ENCODE measurements around the gene MILR1. TPM values are rescaled to one million over a fixed set of nuclear protein-coding genes. Genes with fewer than 3 reads are reported as not detected.
"Not testable (repeated sequence)": the region's sequence is repeated elsewhere in the genome, so short reads cannot be mapped to it uniquely, and the experiment has no call there.

The MILR1 gene
- total and polyA plus RNA-seq, 7 experiments from 2014 or later, result 1.1 to 17.9 (median 1.6) TPM; not detected in 2

DNA sequence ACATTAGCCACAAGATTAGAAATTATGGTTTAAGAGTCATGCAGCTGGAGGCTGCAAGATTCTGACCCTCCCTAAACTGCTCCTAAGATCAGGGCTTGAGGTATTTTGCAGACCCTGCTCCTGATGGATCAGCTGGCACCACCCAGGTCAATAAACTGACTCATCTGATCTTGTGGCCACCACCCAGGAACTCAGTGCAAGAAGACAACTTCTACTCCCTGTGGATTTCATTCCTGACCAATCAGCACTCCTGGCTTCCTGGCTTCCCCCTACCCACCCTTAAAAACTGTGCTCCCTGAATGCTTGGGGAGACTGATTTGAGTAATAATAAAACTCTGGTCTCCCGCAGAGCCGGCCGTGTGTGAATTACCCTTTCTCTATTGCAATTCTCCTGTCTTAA, 25.0 kb upstream of the MILR1 start:
- POLR2A ChIA-PET, result interaction anchor here (1.1 kb wide), 1 partner anchor 84 kb away, joined by 4 read pairs; no protein-coding TSS in a partner anchor

DNA sequence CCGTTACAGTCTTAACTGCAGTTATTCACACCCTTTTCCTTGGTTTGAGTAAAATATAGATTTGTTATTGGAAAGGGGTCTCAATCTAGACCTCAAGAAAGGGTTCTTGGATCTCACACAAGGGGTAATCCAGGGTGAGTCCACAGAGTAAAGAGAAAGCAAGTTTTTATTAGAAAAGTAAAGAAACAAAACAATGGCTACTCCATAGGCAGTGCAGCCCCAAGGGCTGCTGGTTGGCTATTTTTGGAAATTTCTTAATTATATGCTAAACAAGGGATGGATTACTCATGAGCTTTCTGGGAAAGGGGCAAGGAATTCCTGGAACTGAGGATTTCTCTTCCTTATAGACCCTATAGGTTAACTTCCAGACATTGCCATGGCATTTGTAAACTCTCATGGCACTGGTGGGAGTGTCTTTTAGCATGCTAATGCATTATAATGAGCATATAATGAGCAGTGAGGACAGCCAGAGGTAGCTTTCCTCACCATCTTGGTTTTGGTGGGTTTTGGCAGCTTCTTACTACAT, 24.5 kb upstream of the MILR1 start:
- no peaks in the 10 kb centered on the region for H3K4me1 ChIP-seq (ENCODE audit: control insufficient read depth in 2 of 2, insufficient read depth in 2 of 2, low read length in 2 of 2)
- no peak overlapping the region for H3K4me3 ChIP-seq (ENCODE audit: low read length)
- H3K9me3 ChIP-seq (ENCODE audit: control insufficient read depth in 2 of 3, low read length in 3 of 3), result no peaks in the 10 kb centered on the region
- H3K36me3 Mint-ChIP-seq, result no peaks in the 10 kb centered on the region
- H3K4me3 Mint-ChIP-seq, result no peak overlapping the region
- H3K27ac ChIP-seq (ENCODE audit: low read depth, low read length), result no peak overlapping the region
- H3K9me3 Mint-ChIP-seq, result no peaks in the 10 kb centered on the region
- ChIA-PET POLR2A (interaction anchor here (1.2 to 1.8 kb wide), 2 partner anchors 16 to 81 kb away, joined by 3 to 7 read pairs; partner anchors contain the start of gene DDX5), CTCF (interaction anchor here (1.9 kb wide), 1 partner anchor 67 kb away, joined by 6 read pairs; no protein-coding TSS in a partner anchor)
- DNase-seq, result no peak
- H3K27me3 ChIP-seq (ENCODE audit: control insufficient read depth in 2 of 2, insufficient read depth in 2 of 2, low read length in 2 of 2), result peaks cover 0 to 3% of the 10 kb centered on the region in 2 donors
- H3K27me3 Mint-ChIP-seq, result peaks cover 0 to 25% (median 0%) of the 10 kb centered on the region in 5 donors
- intact Hi-C loops (cut with micrococcal nuclease), result loop anchor here in 1 of 2 donors (1.0 to 5.0 kb wide), 2 partner anchors 67 to 178 kb away; no protein-coding TSS in a partner anchor
- H3K36me3 ChIP-seq (ENCODE audit: control insufficient read depth in 2 of 3, insufficient read depth in 3 of 3, low read length in 3 of 3), result no peaks in the 10 kb centered on the region
- ATAC-seq, result no peak
- H3K27ac Mint-ChIP-seq, result no peak overlapping the region
- H3K4me1 Mint-ChIP-seq, result peaks cover 0 to 6% (median 0%) of the 10 kb centered on the region in 7 donors

More for the DNA sequence above, 25.0 kb upstream of the MILR1 start:
- CTCF ChIA-PET, result interaction anchor here (1.9 kb wide), 1 partner anchor 67 kb away, joined by 6 read pairs; no protein-coding TSS in a partner anchor
- H3K9me3 ChIP-seq (ENCODE audit: control insufficient read depth in 2 of 3, low read length in 3 of 3), result no peaks in the 10 kb centered on the region
- H3K4me3 ChIP-seq (ENCODE audit: low read length), result no peak overlapping the region
- Mint-ChIP-seq H3K4me3 (no peak overlapping the region), H3K9me3 (no peaks in the 10 kb centered on the region), H3K36me3 (no peaks in the 10 kb centered on the region), H3K27me3 (peaks cover 0 to 25% (median 0%) of the 10 kb centered on the region in 5 donors), H3K27ac (no peak overlapping the region), H3K4me1 (peaks cover 0 to 7% (median 0%) of the 10 kb centered on the region in 7 donors)
- H3K36me3 ChIP-seq (ENCODE audit: control insufficient read depth in 2 of 3, insufficient read depth in 3 of 3, low read length in 3 of 3), result no peaks in the 10 kb centered on the region
- H3K4me1 ChIP-seq (ENCODE audit: control insufficient read depth in 2 of 2, insufficient read depth in 2 of 2, low read length in 2 of 2), result no peaks in the 10 kb centered on the region
- intact Hi-C loops (cut with micrococcal nuclease), result loop anchor here in 1 of 2 donors (1.0 to 5.0 kb wide), 2 partner anchors 67 to 178 kb away; no protein-coding TSS in a partner anchor
- no peak overlapping the region for H3K27ac ChIP-seq (ENCODE audit: low read depth, low read length)
- H3K27me3 ChIP-seq (ENCODE audit: control insufficient read depth in 2 of 2, insufficient read depth in 2 of 2, low read length in 2 of 2), result peaks cover 0 to 3% of the 10 kb centered on the region in 2 donors
- DNase-seq (no peak), ATAC-seq (no peak)

DNA sequence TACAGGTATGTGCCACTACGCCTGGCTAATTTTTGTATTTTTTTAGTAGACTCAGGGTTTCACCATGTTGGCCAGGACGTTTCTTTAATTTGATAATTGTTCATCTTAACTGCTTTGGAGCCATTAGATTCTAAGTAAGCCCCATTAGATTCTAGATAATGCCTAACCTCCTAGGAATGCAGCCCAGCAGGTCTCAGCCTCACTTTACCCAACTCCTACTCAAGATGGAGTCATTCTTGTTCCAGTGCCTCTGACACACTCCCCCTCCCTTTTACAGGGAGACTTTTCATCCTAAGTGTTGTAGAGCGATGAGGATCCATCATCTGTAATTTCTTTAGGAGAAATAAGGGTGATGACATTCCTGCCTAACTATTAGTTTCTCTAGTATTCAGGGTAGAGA, 23.7 kb upstream of the MILR1 start:
- intact Hi-C loops (cut with micrococcal nuclease), result no loop called here
- Histone ChIP-seq H3K9me3 (ENCODE audit: control insufficient read depth in 2 of 3, low read length in 3 of 3) (no peaks in the 10 kb centered on the region), H3K4me1 (ENCODE audit: control insufficient read depth in 2 of 2, insufficient read depth in 2 of 2, low read length in 2 of 2) (no peaks in the 10 kb centered on the region), H3K27me3 (ENCODE audit: control insufficient read depth in 2 of 2, insufficient read depth in 2 of 2, low read length in 2 of 2) (peaks cover 0 to 3% of the 10 kb centered on the region in 2 donors), H3K36me3 (ENCODE audit: control insufficient read depth in 2 of 3, insufficient read depth in 3 of 3, low read length in 3 of 3) (no peaks in the 10 kb centered on the region), H3K27ac (ENCODE audit: low read depth, low read length) (no peak overlapping the region), H3K4me3 (ENCODE audit: low read length) (no peak overlapping the region)
- H3K4me3 Mint-ChIP-seq, result no peak overlapping the region
- no peaks in the 10 kb centered on the region for H3K9me3 Mint-ChIP-seq
- ATAC-seq (no peak), DNase-seq (no peak)
- H3K27me3 Mint-ChIP-seq, result peaks cover 0 to 25% (median 0%) of the 10 kb centered on the region in 5 donors
- H3K4me1 Mint-ChIP-seq, result peaks cover 0 to 6% (median 0%) of the 10 kb centered on the region in 7 donors
- CTCF ChIA-PET, result interaction anchor here (1.9 kb wide), 1 partner anchor 66 kb away, joined by 6 read pairs; no protein-coding TSS in a partner anchor
- no peaks in the 10 kb centered on the region for H3K36me3 Mint-ChIP-seq
- no peak overlapping the region for H3K27ac Mint-ChIP-seq
- POLR2A ChIA-PET, result interaction anchor here (0.7 to 1.8 kb wide), 3 partner anchors 15 to 81 kb away, joined by 3 to 7 read pairs (median 3); partner anchors contain the start of gene DDX5

DNA sequence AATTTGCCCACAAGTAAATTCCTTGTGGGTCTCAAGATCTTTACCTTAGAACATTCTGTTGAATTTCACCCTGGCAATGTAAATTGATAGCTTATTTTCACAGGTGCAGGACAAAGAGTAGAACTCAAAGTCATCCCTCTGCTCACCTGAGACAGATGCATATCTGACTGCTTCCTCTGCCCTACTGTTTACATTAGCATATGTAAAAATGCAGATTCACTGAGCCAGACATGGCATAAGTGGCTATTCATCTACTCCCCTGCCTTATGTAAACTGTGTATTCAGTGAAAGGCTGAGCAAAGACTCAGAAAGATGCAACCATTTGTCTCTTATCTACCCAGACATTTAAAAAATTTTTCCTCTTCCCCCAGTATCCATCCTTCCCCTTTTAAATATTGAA, 22.3 kb upstream of the MILR1 start:
- no peak overlapping the region for H3K27ac Mint-ChIP-seq
- no peaks in the 10 kb centered on the region for H3K9me3 Mint-ChIP-seq
- ChIA-PET CTCF (no interaction called here), POLR2A (interaction anchor here (0.7 to 1.3 kb wide), 3 partner anchors 53 to 223 kb away, joined by 3 to 5 read pairs (median 3); partner anchors contain the start of gene POLG2)
- H3K4me1 ChIP-seq (ENCODE audit: control insufficient read depth in 2 of 2, insufficient read depth in 2 of 2, low read length in 2 of 2), result no peaks in the 10 kb centered on the region
- no peaks in the 10 kb centered on the region for H3K36me3 ChIP-seq (ENCODE audit: control insufficient read depth in 2 of 3, insufficient read depth in 3 of 3, low read length in 3 of 3)
- H3K4me3 ChIP-seq (ENCODE audit: low read length), result no peak overlapping the region
- intact Hi-C loops (cut with micrococcal nuclease), result no loop called here
- no peak for ATAC-seq
- H3K27me3 Mint-ChIP-seq, result peaks cover 0 to 33% (median 0%) of the 10 kb centered on the region in 5 donors
- no peak for DNase-seq
- H3K36me3 Mint-ChIP-seq, result no peaks in the 10 kb centered on the region
- H3K4me1 Mint-ChIP-seq, result peaks cover 0 to 4% (median 0%) of the 10 kb centered on the region in 7 donors
- no peaks in the 10 kb centered on the region for H3K9me3 ChIP-seq (ENCODE audit: control insufficient read depth in 2 of 3, low read length in 3 of 3)
- H3K27me3 ChIP-seq (ENCODE audit: control insufficient read depth in 2 of 2, insufficient read depth in 2 of 2, low read length in 2 of 2), result peaks cover 0 to 3% of the 10 kb centered on the region in 2 donors
- no peak overlapping the region for H3K27ac ChIP-seq (ENCODE audit: low read depth, low read length)
- no peak overlapping the region for H3K4me3 Mint-ChIP-seq

DNA sequence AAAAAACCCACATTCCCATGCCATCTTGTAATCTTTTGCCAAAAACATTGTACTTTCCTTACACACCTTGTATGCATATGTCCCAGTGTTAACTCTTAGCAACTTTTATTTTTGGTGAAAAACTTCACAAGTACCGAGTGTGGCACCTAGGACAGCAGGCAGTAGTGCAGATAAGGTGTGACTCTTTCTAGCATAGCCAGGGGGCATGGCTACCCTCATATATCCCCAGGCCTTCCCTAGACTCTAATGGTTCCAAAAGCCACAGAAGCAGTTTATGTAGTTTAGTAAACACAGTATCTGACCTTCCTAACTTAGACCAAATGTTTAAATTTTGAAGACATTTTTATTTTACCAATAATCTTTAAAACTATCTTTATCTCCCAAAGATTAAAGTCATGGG, 20.5 kb upstream of the MILR1 start:
- no peak overlapping the region for H3K27ac ChIP-seq (ENCODE audit: low read depth, low read length)
- CTCF ChIA-PET, result interaction anchor here (1.0 to 1.4 kb wide), 2 partner anchors 9 to 63 kb away, joined by 4 to 6 read pairs; no protein-coding TSS in a partner anchor
- Mint-ChIP-seq H3K9me3 (no peaks in the 10 kb centered on the region), H3K4me1 (peaks cover 0 to 4% (median 0%) of the 10 kb centered on the region in 7 donors), H3K36me3 (no peaks in the 10 kb centered on the region), H3K4me3 (no peak overlapping the region), H3K27ac (no peak overlapping the region), H3K27me3 (peaks cover 0 to 37% (median 0%) of the 10 kb centered on the region in 5 donors)
- peaks cover 0 to 3% of the 10 kb centered on the region in 2 donors for H3K27me3 ChIP-seq (ENCODE audit: control insufficient read depth in 2 of 2, insufficient read depth in 2 of 2, low read length in 2 of 2)
- ATAC-seq (no peak), DNase-seq (no peak)
- H3K36me3 ChIP-seq (ENCODE audit: control insufficient read depth in 2 of 3, insufficient read depth in 3 of 3, low read length in 3 of 3), result no peaks in the 10 kb centered on the region
- POLR2A ChIA-PET, result interaction anchor here (0.7 to 1.4 kb wide), 4 partner anchors 70 to 80 kb away, joined by 3 to 4 read pairs (median 3); no protein-coding TSS in a partner anchor
- H3K9me3 ChIP-seq (ENCODE audit: control insufficient read depth in 2 of 3, low read length in 3 of 3), result no peaks in the 10 kb centered on the region
- H3K4me3 ChIP-seq (ENCODE audit: low read length), result no peak overlapping the region
- no peaks in the 10 kb centered on the region for H3K4me1 ChIP-seq (ENCODE audit: control insufficient read depth in 2 of 2, insufficient read depth in 2 of 2, low read length in 2 of 2)
- intact Hi-C loops (cut with micrococcal nuclease), result no loop called here

DNA sequence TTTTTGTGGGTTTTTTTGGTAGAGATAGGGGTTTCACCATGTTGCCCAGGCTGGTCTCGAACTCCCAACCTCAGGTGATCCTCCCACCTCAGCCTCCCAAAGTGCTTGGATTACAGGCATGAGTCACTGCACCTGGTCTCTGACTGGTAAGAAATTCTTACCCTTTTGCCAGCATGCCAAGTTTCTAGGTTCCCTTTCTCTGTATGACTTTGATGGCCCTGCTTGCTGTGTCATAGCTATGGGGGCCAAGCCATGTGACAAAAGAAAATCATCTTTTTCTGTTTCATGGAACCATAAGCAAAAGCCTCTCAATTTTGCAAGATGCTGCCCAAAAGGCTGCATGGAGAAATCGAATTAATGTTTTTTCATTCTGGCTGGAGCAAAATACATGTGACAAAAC, 18.9 kb upstream of the MILR1 start:
- H3K4me1 ChIP-seq (ENCODE audit: control insufficient read depth in 2 of 2, insufficient read depth in 2 of 2, low read length in 2 of 2); H3K27ac ChIP-seq (ENCODE audit: low read depth, low read length); ATAC-seq; H3K9me3 ChIP-seq (ENCODE audit: control insufficient read depth in 2 of 3, low read length in 3 of 3); H3K27me3 ChIP-seq (ENCODE audit: control insufficient read depth in 2 of 2, insufficient read depth in 2 of 2, low read length in 2 of 2); H3K4me3 Mint-ChIP-seq; intact Hi-C loops (cut with micrococcal nuclease); H3K4me3 ChIP-seq (ENCODE audit: low read length); H3K4me1 Mint-ChIP-seq; H3K36me3 Mint-ChIP-seq; H3K36me3 ChIP-seq (ENCODE audit: control insufficient read depth in 2 of 3, insufficient read depth in 3 of 3, low read length in 3 of 3); DNase-seq; H3K27ac Mint-ChIP-seq; H3K9me3 Mint-ChIP-seq; CTCF ChIA-PET: not testable (repeated sequence)
- POLR2A ChIA-PET, result interaction anchor here (0.8 kb wide), 1 partner anchor 61 kb away, joined by 3 read pairs; no protein-coding TSS in a partner anchor
- peaks cover 0 to 32% (median 0%) of the 10 kb centered on the region in 5 donors for H3K27me3 Mint-ChIP-seq

Data from naive thymus-derived CD4-positive, alpha-beta T cell (primary cell).